ENCODE measurements around the gene HCN2.

The HCN2 gene

GRCh38 chr19:651114-651818, 61.6 kb downstream of the HCN2 start (continued):
- TF ChIP-seq, protein P1, sequence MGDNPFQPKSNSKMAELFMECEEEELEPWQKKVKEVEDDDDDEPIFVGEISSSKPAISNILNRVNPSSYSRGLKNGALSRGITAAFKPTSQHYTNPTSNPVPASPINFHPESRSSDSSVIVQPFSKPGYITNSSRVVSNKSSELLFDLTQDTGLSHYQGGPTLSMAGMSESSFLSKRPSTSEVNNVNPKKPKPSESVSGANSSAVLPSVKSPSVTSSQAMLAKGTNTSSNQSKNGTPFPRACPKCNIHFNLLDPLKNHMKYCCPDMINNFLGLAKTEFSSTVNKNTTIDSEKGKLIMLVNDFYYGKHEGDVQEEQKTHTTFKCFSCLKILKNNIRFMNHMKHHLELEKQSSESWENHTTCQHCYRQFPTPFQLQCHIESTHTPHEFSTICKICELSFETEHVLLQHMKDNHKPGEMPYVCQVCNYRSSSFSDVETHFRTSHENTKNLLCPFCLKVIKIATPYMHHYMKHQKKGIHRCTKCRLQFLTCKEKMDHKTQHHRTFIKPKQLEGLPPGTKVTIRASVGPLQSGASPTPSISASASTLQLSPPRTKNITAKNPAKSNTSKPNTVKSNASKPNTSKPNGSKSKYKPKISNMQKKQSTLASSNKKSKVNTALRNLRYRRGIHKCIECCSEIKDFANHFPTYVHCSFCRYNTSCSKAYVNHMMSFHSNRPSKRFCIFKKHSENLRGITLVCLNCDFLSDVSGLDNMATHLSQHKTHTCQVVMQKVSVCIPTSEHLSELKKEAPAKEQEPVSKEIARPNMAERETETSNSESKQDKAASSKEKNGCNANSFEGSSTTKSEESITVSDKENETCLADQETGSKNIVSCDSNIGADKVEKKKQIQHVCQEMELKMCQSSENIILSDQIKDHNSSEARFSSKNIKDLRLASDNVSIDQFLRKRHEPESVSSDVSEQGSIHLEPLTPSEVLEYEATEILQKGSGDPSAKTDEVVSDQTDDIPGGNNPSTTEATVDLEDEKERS (tag by site-specific recombination; IDR thresholded peaks at IDR 0.05) = no peak
- TF ChIP-seq ZNF629 (tag by site-specific recombination; IDR thresholded peaks at IDR 0.05) = no peak
- TF ChIP-seq ZNF239 (tag by site-specific recombination; IDR thresholded peaks at IDR 0.05) = no peak
- TF ChIP-seq KLF7 (tag by site-specific recombination; IDR thresholded peaks at IDR 0.05; ENCODE audit: borderline replicate concordance) = no peak
- no peak for TF ChIP-seq ZEB2 (tag by site-specific recombination; IDR thresholded peaks at IDR 0.05)
- TF ChIP-seq, protein P2, sequence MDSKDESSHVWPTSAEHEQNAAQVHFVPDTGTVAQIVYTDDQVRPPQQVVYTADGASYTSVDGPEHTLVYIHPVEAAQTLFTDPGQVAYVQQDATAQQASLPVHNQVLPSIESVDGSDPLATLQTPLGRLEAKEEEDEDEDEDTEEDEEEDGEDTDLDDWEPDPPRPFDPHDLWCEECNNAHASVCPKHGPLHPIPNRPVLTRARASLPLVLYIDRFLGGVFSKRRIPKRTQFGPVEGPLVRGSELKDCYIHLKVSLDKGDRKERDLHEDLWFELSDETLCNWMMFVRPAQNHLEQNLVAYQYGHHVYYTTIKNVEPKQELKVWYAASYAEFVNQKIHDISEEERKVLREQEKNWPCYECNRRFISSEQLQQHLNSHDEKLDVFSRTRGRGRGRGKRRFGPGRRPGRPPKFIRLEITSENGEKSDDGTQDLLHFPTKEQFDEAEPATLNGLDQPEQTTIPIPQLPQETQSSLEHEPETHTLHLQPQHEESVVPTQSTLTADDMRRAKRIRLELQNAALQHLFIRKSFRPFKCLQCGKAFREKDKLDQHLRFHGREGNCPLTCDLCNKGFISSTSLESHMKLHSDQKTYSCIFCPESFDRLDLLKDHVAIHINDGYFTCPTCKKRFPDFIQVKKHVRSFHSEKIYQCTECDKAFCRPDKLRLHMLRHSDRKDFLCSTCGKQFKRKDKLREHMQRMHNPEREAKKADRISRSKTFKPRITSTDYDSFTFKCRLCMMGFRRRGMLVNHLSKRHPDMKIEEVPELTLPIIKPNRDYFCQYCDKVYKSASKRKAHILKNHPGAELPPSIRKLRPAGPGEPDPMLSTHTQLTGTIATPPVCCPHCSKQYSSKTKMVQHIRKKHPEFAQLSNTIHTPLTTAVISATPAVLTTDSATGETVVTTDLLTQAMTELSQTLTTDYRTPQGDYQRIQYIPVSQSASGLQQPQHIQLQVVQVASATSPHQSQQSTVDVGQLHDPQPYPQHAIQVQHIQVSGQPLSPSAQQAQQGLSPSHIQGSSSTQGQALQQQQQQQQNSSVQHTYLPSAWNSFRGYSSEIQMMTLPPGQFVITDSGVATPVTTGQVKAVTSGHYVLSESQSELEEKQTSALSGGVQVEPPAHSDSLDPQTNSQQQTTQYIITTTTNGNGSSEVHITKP (tag by site-specific recombination; IDR thresholded peaks at IDR 0.05) = no peak
- no peak for TF ChIP-seq ZNF664 (tag by site-specific recombination; IDR thresholded peaks at IDR 0.05)

DNA sequence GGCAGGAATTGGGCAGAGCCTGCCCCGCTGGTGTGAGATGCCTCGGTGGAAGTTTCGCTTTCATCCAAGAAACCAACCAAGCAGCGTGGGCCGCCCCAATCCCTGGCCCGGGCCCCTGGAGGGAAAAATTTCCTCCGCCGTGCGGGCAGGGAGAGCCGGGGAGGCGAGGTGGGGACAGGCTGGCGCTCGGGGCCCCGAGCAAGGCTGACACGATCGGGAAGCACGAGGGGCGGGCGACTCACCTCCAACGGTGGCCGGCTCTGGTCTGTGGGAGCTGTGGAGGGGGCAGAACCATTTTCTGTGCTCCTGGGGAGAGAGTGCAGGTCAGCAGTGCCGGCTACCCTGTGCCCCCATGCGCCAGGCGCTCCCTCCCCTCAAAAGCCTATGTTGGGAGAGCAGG, 62.3 kb downstream of the HCN2 start:
- Histone ChIP-seq H3K36me3 (ENCODE audit: control insufficient read depth in 2 of 2, insufficient read depth in 1 of 2, low read length in 2 of 2) (peaks cover 12 to 83% of the 10 kb centered on the region in 2 experiments; a peak in 2 of 3 replicates), H3K4me3 (ENCODE audit: low read depth, low read length) (no peak overlapping the region), H3K27ac (ENCODE audit: extremely low read depth, low read depth, low read length) (no peak overlapping the region), H3K4me1 (ENCODE audit: control insufficient read depth, insufficient read depth, low read length) (no peaks in the 10 kb centered on the region), H3K9me3 (ENCODE audit: control insufficient read depth, insufficient read depth, low read depth, low read length) (no peaks in the 10 kb centered on the region)
- ChIA-PET CTCF (no interaction called here), POLR2A (no interaction called here)
- TF ChIP-seq ZNF350 (tag by site-specific recombination; IDR thresholded peaks at IDR 0.05) (no peak), ZNF148 (tag by site-specific recombination; IDR thresholded peaks at IDR 0.05; ENCODE audit: borderline replicate concordance) (no peak), GLI2 (tag by site-specific recombination; IDR thresholded peaks at IDR 0.05; ENCODE audit: borderline replicate concordance, low read depth) (no peak), ZNF19 (tag by site-specific recombination; IDR thresholded peaks at IDR 0.05; ENCODE audit: low read depth) (no peak), ZNF664 (tag by site-specific recombination; IDR thresholded peaks at IDR 0.05) (no peak), YY2 (tag by site-specific recombination; IDR thresholded peaks at IDR 0.05) (no peak)
- TF ChIP-seq, protein P3, sequence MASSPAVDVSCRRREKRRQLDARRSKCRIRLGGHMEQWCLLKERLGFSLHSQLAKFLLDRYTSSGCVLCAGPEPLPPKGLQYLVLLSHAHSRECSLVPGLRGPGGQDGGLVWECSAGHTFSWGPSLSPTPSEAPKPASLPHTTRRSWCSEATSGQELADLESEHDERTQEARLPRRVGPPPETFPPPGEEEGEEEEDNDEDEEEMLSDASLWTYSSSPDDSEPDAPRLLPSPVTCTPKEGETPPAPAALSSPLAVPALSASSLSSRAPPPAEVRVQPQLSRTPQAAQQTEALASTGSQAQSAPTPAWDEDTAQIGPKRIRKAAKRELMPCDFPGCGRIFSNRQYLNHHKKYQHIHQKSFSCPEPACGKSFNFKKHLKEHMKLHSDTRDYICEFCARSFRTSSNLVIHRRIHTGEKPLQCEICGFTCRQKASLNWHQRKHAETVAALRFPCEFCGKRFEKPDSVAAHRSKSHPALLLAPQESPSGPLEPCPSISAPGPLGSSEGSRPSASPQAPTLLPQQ (tag by site-specific recombination; IDR thresholded peaks at IDR 0.05) = no peak
- TF ChIP-seq, protein P4, sequence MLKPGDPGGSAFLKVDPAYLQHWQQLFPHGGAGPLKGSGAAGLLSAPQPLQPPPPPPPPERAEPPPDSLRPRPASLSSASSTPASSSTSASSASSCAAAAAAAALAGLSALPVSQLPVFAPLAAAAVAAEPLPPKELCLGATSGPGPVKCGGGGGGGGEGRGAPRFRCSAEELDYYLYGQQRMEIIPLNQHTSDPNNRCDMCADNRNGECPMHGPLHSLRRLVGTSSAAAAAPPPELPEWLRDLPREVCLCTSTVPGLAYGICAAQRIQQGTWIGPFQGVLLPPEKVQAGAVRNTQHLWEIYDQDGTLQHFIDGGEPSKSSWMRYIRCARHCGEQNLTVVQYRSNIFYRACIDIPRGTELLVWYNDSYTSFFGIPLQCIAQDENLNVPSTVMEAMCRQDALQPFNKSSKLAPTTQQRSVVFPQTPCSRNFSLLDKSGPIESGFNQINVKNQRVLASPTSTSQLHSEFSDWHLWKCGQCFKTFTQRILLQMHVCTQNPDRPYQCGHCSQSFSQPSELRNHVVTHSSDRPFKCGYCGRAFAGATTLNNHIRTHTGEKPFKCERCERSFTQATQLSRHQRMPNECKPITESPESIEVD (tag by site-specific recombination; IDR thresholded peaks at IDR 0.05) = no peak
- TF ChIP-seq, protein P5, sequence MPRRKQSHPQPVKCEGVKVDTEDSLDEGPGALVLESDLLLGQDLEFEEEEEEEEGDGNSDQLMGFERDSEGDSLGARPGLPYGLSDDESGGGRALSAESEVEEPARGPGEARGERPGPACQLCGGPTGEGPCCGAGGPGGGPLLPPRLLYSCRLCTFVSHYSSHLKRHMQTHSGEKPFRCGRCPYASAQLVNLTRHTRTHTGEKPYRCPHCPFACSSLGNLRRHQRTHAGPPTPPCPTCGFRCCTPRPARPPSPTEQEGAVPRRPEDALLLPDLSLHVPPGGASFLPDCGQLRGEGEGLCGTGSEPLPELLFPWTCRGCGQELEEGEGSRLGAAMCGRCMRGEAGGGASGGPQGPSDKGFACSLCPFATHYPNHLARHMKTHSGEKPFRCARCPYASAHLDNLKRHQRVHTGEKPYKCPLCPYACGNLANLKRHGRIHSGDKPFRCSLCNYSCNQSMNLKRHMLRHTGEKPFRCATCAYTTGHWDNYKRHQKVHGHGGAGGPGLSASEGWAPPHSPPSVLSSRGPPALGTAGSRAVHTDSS (tag by site-specific recombination; IDR thresholded peaks at IDR 0.05) = no peak
- TF ChIP-seq, protein P6, sequence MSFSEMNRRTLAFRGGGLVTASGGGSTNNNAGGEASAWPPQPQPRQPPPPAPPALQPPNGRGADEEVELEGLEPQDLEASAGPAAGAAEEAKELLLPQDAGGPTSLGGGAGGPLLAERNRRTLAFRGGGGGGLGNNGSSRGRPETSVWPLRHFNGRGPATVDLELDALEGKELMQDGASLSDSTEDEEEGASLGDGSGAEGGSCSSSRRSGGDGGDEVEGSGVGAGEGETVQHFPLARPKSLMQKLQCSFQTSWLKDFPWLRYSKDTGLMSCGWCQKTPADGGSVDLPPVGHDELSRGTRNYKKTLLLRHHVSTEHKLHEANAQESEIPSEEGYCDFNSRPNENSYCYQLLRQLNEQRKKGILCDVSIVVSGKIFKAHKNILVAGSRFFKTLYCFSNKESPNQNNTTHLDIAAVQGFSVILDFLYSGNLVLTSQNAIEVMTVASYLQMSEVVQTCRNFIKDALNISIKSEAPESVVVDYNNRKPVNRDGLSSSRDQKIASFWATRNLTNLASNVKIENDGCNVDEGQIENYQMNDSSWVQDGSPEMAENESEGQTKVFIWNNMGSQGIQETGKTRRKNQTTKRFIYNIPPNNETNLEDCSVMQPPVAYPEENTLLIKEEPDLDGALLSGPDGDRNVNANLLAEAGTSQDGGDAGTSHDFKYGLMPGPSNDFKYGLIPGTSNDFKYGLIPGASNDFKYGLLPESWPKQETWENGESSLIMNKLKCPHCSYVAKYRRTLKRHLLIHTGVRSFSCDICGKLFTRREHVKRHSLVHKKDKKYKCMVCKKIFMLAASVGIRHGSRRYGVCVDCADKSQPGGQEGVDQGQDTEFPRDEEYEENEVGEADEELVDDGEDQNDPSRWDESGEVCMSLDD (tag by site-specific recombination; IDR thresholded peaks at IDR 0.05) = no peak
